GM12878 (cell line): ENCODE data around the gene OOSP2. TPM values are rescaled to one million over a fixed set of nuclear protein-coding genes. Genes with fewer than 3 reads are reported as not detected.

Experiments used
- ATAC-seq: fragments of 200-7000 bp; cut with Tn5 transposase; 3 replicates; pipeline ENCODE4 v1.9.1; 2020; ENCODE audit warnings: mild to moderate bottlenecking, moderate library complexity
- BruUV-seq: library from RNA; stranded (reverse); fragments of 400-500 nt; replicated peaks from 2 replicates; lab custom pipeline; 2021; lab: Mats Ljungman, UMichigan
- CTCF ChIA-PET: fragments of 300-600 bp; sonication (Branson Sonifier 250); formaldehyde crosslinking; extraction: SDS; loops from one replicate; lab custom pipeline; 2021; ENCODE audit warnings: inconsistent platforms; lab: Yijun Ruan, JAX
- POLR2A ChIA-PET: fragments of 350-600 bp; formaldehyde crosslinking; extraction: SDS; loops from one replicate; lab custom pipeline; 2021; ENCODE audit warnings: inconsistent platforms; lab: Charles Lee
- RAD21 ChIA-PET: fragments of 300-600 bp; sonication (Branson Sonifier 250); formaldehyde crosslinking; loops from one replicate; lab custom pipeline; 2023; ENCODE audit warnings: antibody characterized with exemption; ENCODE audit not compliant: unreplicated experiment; lab: Charles Lee
- SMC1A ChIA-PET: fragments of 300-600 bp; sonication (Branson Sonifier 250); formaldehyde crosslinking; loops from one replicate; lab custom pipeline; 2023; ENCODE audit not compliant: unreplicated experiment, uncharacterized antibody; lab: Charles Lee
- DNase-seq: peaks from one replicate; pipeline ENCODE4 v3.0.0-alpha.2; 2011; ENCODE audit warnings: low read depth, low spot score
- FAIRE-seq: peaks from 3 replicates; lab custom pipeline; 2011; peaks lifted over from hg19 to GRCh38; lab: Jason Lieb, UNC
- H2AFZ ChIP-seq: 2 replicates; pipeline ENCODE4 v1.6.0; 2011; ENCODE audit warnings: low read depth, low read length, control low read depth; ENCODE audit not compliant: control insufficient read depth
- H3K27ac ChIP-seq: 2 replicates; pipeline ENCODE4 v1.5.1; 2011; ENCODE audit warnings: control low read depth; ENCODE audit not compliant: control insufficient read depth, insufficient read depth
- H3K27me3 ChIP-seq, 2 experiments: replicated peaks in 1 of 2; 2 replicates each; pipeline versions ENCODE4 v1.6.0 to v1.6.1; 2011; ENCODE audit warnings: low read length in 1 of 2; ENCODE audit not compliant: control insufficient read depth in 2 of 2, insufficient read depth in 2 of 2
- H3K36me3 ChIP-seq, 2 experiments: 2 replicates each; pipeline ENCODE4 v1.5.1; 2011; ENCODE audit warnings: low read length in 1 of 2; ENCODE audit not compliant: control insufficient read depth in 2 of 2, insufficient read depth in 2 of 2
- H3K4me1 ChIP-seq: 2 replicates; pipeline ENCODE4 v1.6.1; 2011; ENCODE audit warnings: mild to moderate bottlenecking, low read length, moderate library complexity, mixed read lengths; ENCODE audit not compliant: control insufficient read depth, insufficient read depth
- H3K4me2 ChIP-seq: 2 replicates; pipeline ENCODE4 v1.6.0; 2011; ENCODE audit warnings: control low read depth; ENCODE audit not compliant: control insufficient read depth, insufficient read depth
- H3K4me3 ChIP-seq: fragments of 200-600 bp; sonication (generic); 2 replicates; pipeline ENCODE4 v1.5.1; 2016
- H3K79me2 ChIP-seq: 2 replicates; pipeline ENCODE4 v1.6.0; 2011; ENCODE audit warnings: low read length; ENCODE audit not compliant: control insufficient read depth, insufficient read depth
- H3K9ac ChIP-seq: 2 replicates; pipeline ENCODE4 v1.8.0; 2011; ENCODE audit warnings: low read length, control low read depth, mixed read lengths; ENCODE audit not compliant: control insufficient read depth, insufficient read depth
- H3K9me3 ChIP-seq: replicated peaks from 3 replicates; pipeline ENCODE4 v1.5.1; 2011; ENCODE audit warnings: mild to moderate bottlenecking, low read length; ENCODE audit not compliant: control insufficient read depth, insufficient read depth
- H4K20me1 ChIP-seq: 2 replicates; pipeline ENCODE4 v1.6.0; 2011; ENCODE audit not compliant: control insufficient read depth, insufficient read depth
- BACH1 ChIP-seq: fragments of 450-650 bp; IDR thresholded peaks from 2 replicates; pipeline ENCODE4 v1.6.1; 2017; ENCODE audit warnings: mild to moderate bottlenecking, borderline replicate concordance
- EZH2 ChIP-seq: IDR thresholded peaks from 2 replicates; pipeline ENCODE4 v1.6.1; 2012; ENCODE audit warnings: low read depth, mild to moderate bottlenecking, control low read depth, inconsistent platforms, low read length, borderline replicate concordance; ENCODE audit not compliant: control insufficient read depth
- IKZF1 ChIP-seq: fragments of 450-650 bp; conservative IDR thresholded peaks from 2 replicates; pipeline ENCODE4 v1.6.1; 2017; ENCODE audit warnings: antibody characterized with exemption, mild to moderate bottlenecking
- SREBF2 ChIP-seq: IDR thresholded peaks from 2 replicates; pipeline ENCODE4 v1.6.1; 2012; ENCODE audit warnings: mild to moderate bottlenecking, low read length
- WGBS: methylation state at CpG from one replicate; pipeline ENCODE4 v1.1.6; 2016; ENCODE audit warnings: low lambda C conversion rate; ENCODE audit not compliant: insufficient replicate concordance, insufficient coverage; ENCODE audit errors: missing lambda C conversion rate; 5-methylcytosine and 5-hydroxymethylcytosine counted together
- in situ Hi-C: fragments of 300-500 bp; cut with MboI; formaldehyde crosslinking; loops from 9 replicates; pipeline ENCODE4 v1.14.3; 2018; ENCODE audit warnings: mixed read lengths
- intact Hi-C: fragments of 100-400 bp; cut with micrococcal nuclease; formaldehyde crosslinking; loops from one replicate; pipeline ENCODE4 v1.14.2; 2022; ENCODE audit not compliant: unreplicated experiment
- polyA plus RNA-seq, 11 experiments: library from polyadenylated mRNA; depleted of rRNA in 4 of 11; unstranded in 6 of 11; stranded (reverse) in 5 of 11; fragments of >200 nt; fragmentation: Nextera tagmentation in 4 of 11; fragmentation: Illumina TruSeq in 1 of 11; extraction: Ambion mirVana in 4 of 11; extraction: Trizol in 1 of 11; gene quantifications; 1 replicate in 1 of 11; 2 replicates in 10 of 11; pipeline versions ENCODE4 v1.2.1 to v1.2.3, GENCODE V29; 2011 to 2016; ENCODE audit warnings: inconsistent platforms in 2 of 11, missing spikeins in 2 of 11, low read depth in 1 of 11
- total RNA-seq, 4 experiments: library from RNA; depleted of rRNA in 3 of 4; stranded (reverse); fragments of >200 nt in 3 of 4; fragmentation: Illumina TruSeq in 1 of 4; extraction: Trizol in 1 of 4; gene quantifications; 2 replicates each; pipeline versions ENCODE4 v1.2.1 to v1.2.3, GENCODE V29; 2013 to 2021
- TF ChIP-seq, protein P1 (sequence below): fragments of 450-650 bp; formaldehyde crosslinking; IDR thresholded peaks from 2 replicates; pipeline ENCODE4 v1.4.0; 2022; ENCODE audit warnings: mild to moderate bottlenecking, moderate library complexity

The OOSP2 gene
- total and polyA plus RNA-seq, 10 of the 15 experiments (the other 5 are each of a cell fraction or from before 2014, with no cell fraction given), result not detected

DNA sequence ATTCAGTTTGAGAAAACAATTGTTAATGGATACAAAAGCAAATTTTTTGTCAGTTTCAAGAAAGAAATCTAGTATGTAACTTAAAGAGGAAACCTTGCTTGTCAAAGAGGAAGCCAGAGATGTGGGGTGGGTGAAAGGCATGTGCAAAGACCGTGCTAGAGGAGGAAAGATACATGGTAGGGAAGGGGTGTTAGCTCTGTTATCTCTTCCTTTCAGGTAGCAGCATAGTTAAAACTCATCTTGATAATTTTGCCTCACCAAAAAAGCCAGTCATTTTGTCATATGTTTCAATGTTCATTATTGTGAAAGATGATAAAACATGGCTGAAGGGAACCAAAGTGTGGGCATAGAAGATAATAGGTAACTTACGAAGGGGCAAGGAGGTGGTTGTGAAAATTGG, 45.7 kb downstream of the OOSP2 start:
- H3K79me2 ChIP-seq, result no peaks in the 10 kb centered on the region
- no peaks in the 10 kb centered on the region for H4K20me1 ChIP-seq
- 47% methylated on average over 2 of the region's 2 CpGs for WGBS
- H3K27ac ChIP-seq, result no peak overlapping the region
- POLR2A ChIA-PET, result no interaction called here
- FAIRE-seq (no peak), DNase-seq (no peak)
- H3K27me3 ChIP-seq, result no peaks in the 10 kb centered on the region
- no TSS peak for BruUV-seq
- RAD21 ChIA-PET, result no interaction called here
- no peaks in the 10 kb centered on the region for H3K36me3 ChIP-seq
- H3K4me1 ChIP-seq, result no peaks in the 10 kb centered on the region
- intact Hi-C loops (no loop called here), in situ Hi-C loops (no loop called here)
- no peak overlapping the region for H3K4me3 ChIP-seq
- H3K9me3 ChIP-seq, result no peaks in the 10 kb centered on the region
- H2AFZ ChIP-seq, result no peak overlapping the region
- SMC1A ChIA-PET, result interaction anchor here (1.6 kb wide), 1 partner anchor 9 kb away, joined by 3 read pairs; no protein-coding TSS in a partner anchor
- CTCF ChIA-PET, result interaction anchor here (1.3 kb wide), 1 partner anchor 179 kb away, joined by 4 read pairs; no protein-coding TSS in a partner anchor
- H3K9ac ChIP-seq, result no peak overlapping the region
- TF ChIP-seq BACH1, result no peak
- TF ChIP-seq, protein P1, sequence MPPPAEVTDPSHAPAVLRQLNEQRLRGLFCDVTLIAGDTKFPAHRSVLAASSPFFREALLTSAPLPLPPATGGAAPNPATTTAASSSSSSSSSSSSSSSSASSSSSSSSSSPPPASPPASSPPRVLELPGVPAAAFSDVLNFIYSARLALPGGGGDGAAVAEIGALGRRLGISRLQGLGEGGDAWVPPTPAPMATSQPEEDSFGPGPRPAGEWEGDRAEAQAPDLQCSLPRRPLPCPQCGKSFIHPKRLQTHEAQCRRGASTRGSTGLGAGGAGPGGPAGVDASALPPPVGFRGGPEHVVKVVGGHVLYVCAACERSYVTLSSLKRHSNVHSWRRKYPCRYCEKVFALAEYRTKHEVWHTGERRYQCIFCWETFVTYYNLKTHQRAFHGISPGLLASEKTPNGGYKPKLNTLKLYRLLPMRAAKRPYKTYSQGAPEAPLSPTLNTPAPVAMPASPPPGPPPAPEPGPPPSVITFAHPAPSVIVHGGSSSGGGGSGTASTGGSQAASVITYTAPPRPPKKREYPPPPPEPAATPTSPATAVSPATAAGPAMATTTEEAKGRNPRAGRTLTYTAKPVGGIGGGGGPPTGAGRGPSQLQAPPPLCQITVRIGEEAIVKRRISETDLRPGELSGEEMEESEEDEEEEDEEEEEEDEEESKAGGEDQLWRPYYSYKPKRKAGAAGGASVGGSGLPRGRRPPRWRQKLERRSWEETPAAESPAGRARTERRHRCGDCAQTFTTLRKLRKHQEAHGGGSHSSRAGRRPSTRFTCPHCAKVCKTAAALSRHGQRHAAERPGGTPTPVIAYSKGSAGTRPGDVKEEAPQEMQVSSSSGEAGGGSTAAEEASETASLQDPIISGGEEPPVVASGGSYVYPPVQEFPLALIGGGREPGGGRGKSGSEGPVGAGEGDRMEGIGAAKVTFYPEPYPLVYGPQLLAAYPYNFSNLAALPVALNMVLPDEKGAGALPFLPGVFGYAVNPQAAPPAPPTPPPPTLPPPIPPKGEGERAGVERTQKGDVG (CRISPR knock-in tag), result no peak
- TF ChIP-seq SREBF2, result no peak
- no peak for TF ChIP-seq EZH2
- no peak for TF ChIP-seq IKZF1
- TF ChIP-seq, all 136 proteins: peak for 0
- no peak overlapping the region for H3K4me2 ChIP-seq
- no peak for ATAC-seq
